Measurements from ENCODE around the gene CABP7.

DNA sequence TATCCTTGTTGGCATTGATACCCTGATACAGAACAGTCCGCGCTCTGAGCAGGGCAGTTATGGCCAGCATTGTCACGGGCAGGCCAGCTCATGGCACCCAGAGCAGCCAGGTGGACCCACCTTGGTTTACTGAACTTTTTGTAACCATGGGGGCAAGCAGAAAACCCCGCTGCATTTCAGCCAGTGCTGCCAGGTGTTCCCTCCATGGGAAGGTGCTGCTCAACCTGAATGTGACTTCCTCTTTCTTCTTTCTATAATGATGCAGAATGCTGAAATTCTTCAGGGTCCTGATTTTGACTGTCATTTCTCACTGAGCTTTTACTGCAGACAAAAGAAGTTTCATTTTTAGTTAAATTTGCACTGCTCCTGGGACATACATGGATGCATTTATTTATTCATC is 35.6 kb upstream of the CABP7 start:
- TF ChIP-seq, protein P1, sequence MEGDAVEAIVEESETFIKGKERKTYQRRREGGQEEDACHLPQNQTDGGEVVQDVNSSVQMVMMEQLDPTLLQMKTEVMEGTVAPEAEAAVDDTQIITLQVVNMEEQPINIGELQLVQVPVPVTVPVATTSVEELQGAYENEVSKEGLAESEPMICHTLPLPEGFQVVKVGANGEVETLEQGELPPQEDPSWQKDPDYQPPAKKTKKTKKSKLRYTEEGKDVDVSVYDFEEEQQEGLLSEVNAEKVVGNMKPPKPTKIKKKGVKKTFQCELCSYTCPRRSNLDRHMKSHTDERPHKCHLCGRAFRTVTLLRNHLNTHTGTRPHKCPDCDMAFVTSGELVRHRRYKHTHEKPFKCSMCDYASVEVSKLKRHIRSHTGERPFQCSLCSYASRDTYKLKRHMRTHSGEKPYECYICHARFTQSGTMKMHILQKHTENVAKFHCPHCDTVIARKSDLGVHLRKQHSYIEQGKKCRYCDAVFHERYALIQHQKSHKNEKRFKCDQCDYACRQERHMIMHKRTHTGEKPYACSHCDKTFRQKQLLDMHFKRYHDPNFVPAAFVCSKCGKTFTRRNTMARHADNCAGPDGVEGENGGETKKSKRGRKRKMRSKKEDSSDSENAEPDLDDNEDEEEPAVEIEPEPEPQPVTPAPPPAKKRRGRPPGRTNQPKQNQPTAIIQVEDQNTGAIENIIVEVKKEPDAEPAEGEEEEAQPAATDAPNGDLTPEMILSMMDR (IDR thresholded peaks at IDR 0.05), result no peak
- TF ChIP-seq POLR2AphosphoS5 (IDR thresholded peaks at IDR 0.05; ENCODE audit: insufficient read depth in 1 of 2, low read depth in 1 of 2), result no peak

Data from vagina (tissue), 2 donors.